Fibroblast of skin of right biceps (primary cell): Measurements from ENCODE around the gene SPTLC2.
"Not testable (repeated sequence)": the region's sequence is repeated elsewhere in the genome, so short reads cannot be mapped to it uniquely, and the experiment has no call there.

ENCODE experiments used
- DNase-seq: peaks from one replicate; pipeline ENCODE4 v3.0.0-alpha.2; 2013

Gene SPTLC2

DNA sequence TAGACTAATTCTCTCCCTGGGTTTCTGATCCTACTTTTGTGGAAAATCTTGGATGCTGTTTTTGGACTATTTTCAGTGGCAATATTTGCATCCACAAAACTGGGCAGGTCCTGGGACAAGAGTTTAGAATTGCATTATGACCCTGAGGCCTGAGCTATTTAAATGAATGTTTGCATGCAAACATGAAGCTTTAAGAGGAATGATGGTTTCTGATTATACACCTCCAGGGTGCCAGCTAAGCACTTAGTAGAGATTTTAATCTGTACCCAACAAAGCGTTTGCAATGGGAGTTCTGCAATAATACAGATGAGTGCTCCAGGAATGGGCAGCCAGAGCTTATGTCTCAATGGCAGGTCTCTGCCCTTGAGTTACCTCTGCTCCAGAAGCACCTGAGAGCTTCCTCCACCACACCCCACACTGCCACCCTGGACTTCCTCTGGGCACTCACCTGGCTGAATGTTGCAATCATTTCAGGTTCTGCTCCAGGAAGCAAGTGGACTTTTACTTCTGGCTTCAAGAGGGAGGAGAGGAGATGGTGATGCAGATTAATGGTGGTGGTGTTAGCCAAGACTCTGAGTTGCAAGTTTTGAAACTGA, 6.0 kb upstream of the SPTLC2 start:
- no peak for DNase-seq

DNA sequence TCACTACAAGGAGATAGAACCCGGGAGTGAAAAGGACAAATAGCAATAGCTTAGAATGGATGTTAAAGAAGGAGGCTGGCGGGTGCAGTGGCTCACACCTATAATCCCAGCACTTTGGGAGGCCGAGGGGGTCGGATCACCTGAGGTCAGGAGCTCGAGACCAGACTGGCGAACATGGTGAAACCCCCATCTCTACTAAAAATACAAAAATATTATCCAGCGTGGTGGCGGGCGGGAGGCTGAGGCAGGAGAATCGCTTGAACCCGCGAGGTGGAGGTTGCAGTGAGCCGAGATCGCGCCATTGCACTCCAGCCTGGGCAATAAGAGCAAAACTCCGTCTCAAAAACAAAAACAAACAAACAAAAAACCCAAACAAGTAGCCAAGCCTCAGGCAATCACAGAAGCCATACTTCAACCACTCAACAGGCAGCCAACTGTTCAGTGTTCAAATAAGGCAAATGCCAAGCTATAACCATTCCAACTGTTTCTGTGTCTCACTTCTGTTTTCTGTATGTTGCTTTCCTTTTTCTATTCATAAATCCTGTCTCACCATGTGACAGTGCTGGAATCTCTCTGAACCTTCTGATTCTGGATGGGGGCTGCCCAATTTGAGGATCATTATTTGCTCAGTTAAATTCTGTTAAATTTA, 3.9 kb upstream of the SPTLC2 start:
- no peak for DNase-seq

GRCh38 chr14:77618381-77618970, 2.0 kb upstream of the SPTLC2 start:
- no peak for DNase-seq

- no peak for DNase-seq
Observed at GRCh38 chr14:77616133-77616453, 344 bp downstream of the SPTLC2 start.

DNA sequence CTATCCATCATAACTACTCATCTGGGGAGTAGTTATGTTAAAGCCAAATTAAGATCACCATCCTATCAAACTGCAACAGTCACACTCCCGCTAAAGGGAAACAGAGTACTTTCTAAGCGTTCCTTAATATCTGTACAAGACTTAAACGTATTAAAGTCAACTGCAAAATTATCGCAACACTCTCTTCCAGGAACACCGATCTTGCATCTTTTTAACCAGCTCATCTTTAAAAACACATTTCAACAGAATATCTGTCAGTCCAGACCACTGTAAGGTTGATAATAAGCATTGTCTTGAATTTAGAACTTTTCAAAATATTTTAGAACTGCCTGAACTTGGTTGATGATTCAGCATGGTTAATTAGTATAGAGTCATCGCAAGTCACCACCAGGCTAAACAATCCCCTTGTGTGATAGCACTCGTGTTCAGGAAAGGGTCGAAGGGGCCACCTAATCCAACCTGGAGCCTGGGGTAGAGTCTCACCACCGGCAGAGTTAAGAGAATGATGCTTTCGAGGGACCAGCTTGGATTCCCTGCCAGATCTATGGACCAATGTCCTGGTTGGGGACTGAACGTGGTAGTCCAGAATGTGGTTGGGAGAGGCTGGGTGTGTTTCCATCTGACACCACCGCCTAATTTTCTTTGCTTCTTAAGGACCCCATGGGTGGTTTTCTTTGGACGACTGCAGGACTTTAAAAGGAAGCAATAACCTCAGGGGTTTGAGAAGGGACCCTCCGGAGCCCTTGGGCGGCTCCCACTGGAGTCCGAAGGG, 890 bp downstream of the SPTLC2 start:
- DNase-seq: peak; percentile 52

DNA sequence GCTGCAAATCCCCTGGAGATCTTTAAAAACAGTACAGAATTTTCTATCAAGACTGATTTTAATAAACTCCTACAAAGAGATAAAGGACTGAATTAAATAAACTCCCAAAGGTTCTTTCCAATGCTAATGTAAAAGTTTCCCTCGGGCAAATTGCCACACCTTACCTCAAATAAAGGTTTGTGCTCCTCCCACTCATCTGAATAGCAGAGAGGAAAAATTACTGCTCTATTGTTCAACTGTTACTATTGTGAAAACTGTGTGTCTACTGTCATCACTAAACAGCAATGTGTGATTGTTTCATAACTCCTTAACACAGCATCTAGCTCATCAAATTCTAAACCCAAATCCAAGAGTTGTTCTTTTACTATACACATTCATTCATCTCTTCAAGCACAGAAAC, 3.2 kb downstream of the SPTLC2 start:
- DNase-seq: no peak

GRCh38 chr14:77612011-77612620, 4.3 kb downstream of the SPTLC2 start:
- peak; percentile 74 for DNase-seq

DNA sequence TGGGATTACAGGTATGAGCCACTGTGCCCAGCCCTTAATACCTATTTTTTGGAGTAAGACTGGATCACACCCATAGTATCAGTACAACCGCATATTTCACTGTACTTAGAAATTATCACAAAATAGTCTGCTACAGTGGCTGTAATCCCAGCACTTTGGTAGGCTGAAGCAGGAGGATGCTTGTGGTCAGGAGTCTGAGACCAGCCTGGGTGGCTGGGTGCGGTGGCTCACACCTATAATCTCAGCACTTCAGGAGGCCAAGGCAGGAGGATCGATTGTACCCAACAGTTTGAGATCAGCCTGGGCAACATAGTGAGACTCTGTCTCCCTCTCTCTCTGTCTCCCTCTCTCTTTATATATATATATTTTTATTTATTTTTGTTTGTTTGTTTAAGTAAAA, 5.9 kb downstream of the SPTLC2 start:
- no peak for DNase-seq

- DNase-seq: no peak
Observed at GRCh38 chr14:77609922-77610321, 6.5 kb downstream of the SPTLC2 start.

GRCh38 chr14:77607741-77608302, 8.6 kb downstream of the SPTLC2 start:
- DNase-seq: no peak

GRCh38 chr14:77605392-77605972, 11.0 kb downstream of the SPTLC2 start:
- DNase-seq: no peak

- DNase-seq: peak; percentile 40
Observed at GRCh38 chr14:77603654-77604255, 12.7 kb downstream of the SPTLC2 start.

GRCh38 chr14:77603031-77603430, 13.4 kb downstream of the SPTLC2 start:
- no peak for DNase-seq

DNA sequence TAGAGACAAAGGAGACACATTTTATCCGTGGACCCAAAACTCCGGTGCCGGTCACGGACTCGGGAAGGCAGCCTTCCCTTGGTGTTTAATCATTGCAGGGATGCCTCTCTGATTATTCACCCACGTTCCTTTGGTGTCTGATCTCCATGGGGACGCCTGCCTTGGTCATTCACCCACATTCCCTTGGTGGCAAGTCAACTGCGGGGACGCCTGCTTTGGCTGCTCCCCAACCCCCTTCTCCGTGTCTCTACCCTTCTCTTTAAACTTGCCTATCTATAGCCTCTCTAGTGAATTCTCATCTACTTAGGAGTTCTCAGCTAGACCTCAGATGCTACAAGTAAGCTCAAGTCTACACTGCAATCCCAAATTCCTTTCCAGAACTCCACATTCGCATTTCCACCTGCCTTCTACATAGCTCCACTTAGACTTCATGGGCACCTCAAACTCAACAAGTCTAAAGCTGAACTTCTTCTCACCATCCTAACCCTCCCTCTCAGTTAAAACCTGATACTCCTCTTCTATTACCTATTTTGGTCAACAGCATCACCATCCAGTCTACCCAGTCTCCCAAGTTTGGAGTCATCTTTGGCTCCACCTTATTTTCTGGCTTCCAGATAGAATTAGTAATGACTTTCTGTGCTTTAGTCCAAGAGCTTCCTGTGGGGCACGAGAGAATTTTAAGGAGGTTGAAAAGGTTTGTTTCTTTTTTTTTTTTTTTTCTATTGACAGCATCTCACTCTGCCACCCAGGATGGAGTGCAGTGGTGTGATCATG, 14.4 kb downstream of the SPTLC2 start:
- DNase-seq: no peak

DNA sequence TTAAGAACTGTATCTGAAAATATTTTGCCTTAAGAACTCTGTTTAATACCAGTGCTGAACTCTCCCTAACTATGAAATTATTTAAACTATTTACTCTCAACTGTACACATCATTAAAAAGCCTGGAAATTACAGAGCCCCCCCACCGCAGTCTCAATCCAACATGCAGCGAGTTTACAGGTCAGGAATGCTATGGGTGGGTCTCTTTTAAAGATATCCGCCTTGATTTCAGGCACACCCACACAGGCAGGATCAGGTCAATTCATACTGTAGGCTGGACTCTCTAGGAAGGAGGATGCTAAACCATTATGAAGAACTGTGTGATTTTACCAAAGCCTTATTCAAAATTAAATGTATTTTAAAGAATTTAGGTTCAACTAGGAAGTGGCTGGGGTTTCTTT, 16.5 kb downstream of the SPTLC2 start:
- no peak for DNase-seq

DNA sequence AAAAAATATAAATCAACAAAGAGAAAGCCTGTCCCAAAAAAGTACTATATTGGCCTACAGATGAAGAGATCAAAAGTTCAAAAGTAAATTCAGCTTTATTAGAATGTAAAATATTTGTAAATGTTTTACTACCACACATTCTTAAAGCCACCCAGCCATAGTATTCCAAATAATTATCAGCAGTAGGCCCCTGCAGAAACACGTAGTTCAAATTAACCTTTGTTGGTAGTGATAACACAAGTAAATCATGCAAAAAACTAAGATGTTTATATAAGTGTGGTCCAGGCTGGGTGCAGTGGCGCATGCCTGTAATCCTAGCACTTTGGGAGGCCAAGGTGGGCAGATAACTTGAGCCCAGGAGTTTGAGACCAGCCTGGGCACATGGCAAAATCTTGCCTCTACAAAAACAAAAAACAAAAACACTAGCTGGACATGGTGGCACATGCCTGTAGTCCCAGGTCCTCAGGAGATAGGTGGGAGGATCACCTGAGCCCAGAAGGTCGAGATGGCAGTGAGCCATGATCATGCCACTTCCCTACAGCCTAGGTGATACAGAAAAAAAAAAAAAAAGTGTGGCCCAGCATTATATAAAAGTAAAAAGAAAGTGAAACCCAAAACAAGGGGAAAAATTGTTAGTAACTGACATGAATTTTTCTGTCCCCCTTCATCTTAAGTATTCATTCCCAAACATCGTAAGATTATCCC, 17.9 kb downstream of the SPTLC2 start:
- DNase-seq: no peak

DNA sequence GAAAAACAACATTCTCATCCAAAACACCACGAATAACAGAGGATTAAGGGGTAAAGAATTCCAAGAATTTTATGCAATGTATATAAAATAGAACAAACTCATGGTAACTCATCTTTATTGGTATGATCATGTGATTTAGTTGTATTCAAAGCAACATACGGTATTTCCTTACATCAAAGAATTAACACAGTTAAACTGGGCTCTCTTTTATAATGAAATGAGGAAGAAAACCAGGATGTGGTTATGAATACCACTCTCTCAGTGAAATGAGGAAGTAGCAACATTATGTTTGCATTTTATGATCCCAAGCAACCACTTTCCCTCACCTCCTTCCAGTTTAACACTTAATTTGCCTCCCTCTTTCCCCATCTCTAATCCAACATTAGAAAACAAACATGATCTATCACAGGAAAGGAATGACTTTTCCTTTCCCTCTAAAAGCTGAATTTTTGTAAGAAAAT, 22.9 kb downstream of the SPTLC2 start:
- peak; percentile 85 for DNase-seq

DNA sequence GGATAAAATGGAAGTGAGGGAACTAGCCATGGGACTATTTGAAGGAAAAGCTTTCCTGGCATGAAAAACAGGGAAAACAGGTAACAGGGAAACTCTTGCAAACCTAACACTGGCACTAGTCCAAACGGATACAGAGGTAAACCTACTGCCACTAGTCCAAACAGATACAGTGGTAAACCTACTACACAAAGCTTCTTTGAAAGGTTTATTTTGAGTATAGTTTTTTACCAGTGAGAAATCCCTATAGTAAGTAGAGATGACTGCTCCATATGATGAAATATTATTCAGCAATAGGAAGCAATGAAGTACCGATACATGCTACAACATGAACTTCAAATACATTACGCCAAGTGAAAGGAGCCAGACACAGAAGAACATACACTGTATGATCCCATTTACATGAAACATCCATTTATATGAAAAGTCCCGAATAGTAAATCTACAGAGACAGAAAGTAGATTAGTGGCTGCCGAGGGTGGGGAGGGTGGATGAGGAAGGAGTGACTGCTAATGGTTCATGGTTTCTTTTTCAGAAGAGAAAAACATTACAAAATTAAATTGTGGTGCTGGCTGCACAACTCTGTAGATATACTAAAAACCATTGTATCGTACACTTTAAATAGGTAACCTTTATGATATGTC, 25.5 kb downstream of the SPTLC2 start:
- no peak for DNase-seq

DNA sequence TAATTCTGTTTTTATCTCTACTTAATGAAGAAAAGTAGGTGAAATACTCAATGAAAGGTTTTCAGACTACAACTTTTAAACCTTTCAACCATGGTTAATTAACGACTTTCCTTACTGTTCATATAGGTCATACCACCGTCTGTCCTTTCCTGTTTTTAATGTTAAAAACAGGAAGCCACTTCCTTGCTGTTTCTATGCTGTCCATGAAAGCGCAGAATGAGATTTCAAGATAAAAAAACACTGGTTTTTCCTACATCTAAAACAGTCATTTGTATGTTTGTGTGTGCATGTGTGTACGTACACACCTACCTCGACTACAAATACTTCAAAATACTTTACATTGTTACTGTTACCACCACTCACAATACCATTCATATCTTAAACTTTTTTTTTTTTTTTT, 27.3 kb downstream of the SPTLC2 start:
- no peak for DNase-seq

GRCh38 chr14:77588411-77589025, 27.9 kb downstream of the SPTLC2 start:
- not testable (repeated sequence) for DNase-seq
